ENCODE measurements around the gene LRRK2. TPM values are rescaled to one million over a fixed set of nuclear protein-coding genes. Genes with fewer than 3 reads are reported as not detected.

The LRRK2 gene
- polyA plus RNA-seq, 6 donors from 2014 or later: 5.4 to 12.8 (median 10.7) TPM

DNA sequence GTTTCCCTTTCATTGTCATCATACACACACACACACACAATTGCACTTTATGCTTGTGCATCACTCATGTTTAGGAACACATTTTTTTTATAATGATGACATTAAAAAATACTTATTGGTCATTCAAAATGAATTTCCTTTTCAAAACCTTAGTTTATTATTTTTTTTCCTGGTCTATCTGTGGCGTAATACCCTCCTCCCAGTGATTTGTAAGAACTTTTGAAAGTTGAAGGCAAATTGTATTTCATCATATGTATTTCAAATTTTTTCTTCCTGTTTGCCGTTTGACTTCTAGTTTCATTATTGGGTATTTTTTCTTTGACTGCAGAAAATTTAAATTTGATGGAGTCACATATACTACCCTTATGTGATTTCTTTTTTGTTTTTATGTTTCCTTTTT is 2.5 kb upstream of the LRRK2 start:
- Mint-ChIP-seq H3K27ac (peak overlapping the region in 3 of 6 donors; percentile 10 to 79 (median 13)), H3K9me3 (peaks cover 0 to 2% (median 0%) of the 10 kb centered on the region in 7 donors), H3K27me3 (no peaks in the 10 kb centered on the region), H3K4me1 (peaks cover 35 to 50% (median 48%) of the 10 kb centered on the region in 3 donors), H3K36me3 (no peaks in the 10 kb centered on the region), H3K4me3 (peak overlapping the region in 7 of 8 donors; percentile 9 to 97 (median 85))
- ATAC-seq (ENCODE audit: low read depth in 2 of 2) (no peak), DNase-seq (no peak)

- H3K4me1 Mint-ChIP-seq: peaks cover 46 to 61% (median 58%) of the 10 kb centered on the region in 3 donors
- H3K27me3 Mint-ChIP-seq: no peaks in the 10 kb centered on the region
Measured at GRCh38 chr12:40223646-40224045, 1.2 kb upstream of the LRRK2 start.

DNA sequence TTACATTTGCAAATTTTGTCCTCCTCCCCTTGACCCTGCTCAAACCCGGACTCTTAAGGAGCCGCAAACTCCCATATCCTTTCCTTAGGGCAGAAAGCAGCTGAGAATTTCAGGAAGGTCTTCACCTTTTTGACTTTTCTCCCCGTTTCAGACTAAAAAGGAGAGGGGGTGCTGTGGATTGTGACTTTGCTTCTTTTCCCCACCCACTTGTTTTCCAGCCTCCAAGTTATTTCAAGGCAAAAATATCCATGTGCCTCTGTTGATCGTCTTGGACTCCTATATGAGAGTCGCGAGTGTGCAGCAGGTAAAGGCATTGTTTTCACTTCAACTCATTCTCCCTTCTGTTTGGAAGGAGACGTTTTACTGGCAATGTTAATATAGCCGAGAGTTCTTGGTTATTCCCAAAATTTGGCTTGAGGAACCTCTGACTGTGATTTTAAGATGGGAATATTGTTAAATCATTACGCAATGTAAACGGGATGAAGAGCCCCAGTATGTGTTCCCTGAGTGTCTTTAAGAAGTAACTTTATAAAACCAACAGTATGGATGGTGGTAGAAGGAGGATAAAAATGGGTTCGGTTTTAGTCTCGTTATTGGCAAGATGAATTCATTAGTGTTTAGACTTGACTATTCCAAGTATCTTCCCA is 663 bp downstream of the LRRK2 start:
- peak overlapping the region; percentile 92 to 98 (median 95) for H3K27ac Mint-ChIP-seq
- ATAC-seq (ENCODE audit: low read depth in 2 of 2) (no peak), DNase-seq (no peak)
- peaks cover 0 to 4% (median 0%) of the 10 kb centered on the region in 7 donors for H3K9me3 Mint-ChIP-seq
- peak overlapping the region; percentile 85 to 97 (median 94) for H3K4me3 Mint-ChIP-seq
- H3K27me3 Mint-ChIP-seq: no peaks in the 10 kb centered on the region
- H3K4me1 Mint-ChIP-seq: peaks cover 55 to 67% (median 62%) of the 10 kb centered on the region in 3 donors
- peaks cover 5 to 7% of the 10 kb centered on the region in 2 donors for H3K36me3 Mint-ChIP-seq

More at GRCh38 chr12:40223646-40224045, 1.2 kb upstream of the LRRK2 start:
- DNase-seq (no peak), ATAC-seq (ENCODE audit: low read depth in 2 of 2) (no peak)
- Mint-ChIP-seq H3K4me3 (peak overlapping the region; percentile 85 to 97 (median 94)), H3K9me3 (peaks cover 0 to 4% (median 0%) of the 10 kb centered on the region in 7 donors), H3K27ac (peak overlapping the region; percentile 84 to 98 (median 95)), H3K36me3 (peaks cover 5 to 6% of the 10 kb centered on the region in 2 donors)

GRCh38 chr12:40225984-40226602 is 1.3 kb downstream of the LRRK2 start:
- H3K4me3 Mint-ChIP-seq: peak overlapping the region; percentile 85 to 97 (median 94)
- H3K36me3 Mint-ChIP-seq: peaks cover 5 to 7% of the 10 kb centered on the region in 2 donors
- H3K27me3 Mint-ChIP-seq: no peaks in the 10 kb centered on the region
- peaks cover 60 to 69% (median 65%) of the 10 kb centered on the region in 3 donors for H3K4me1 Mint-ChIP-seq
- H3K27ac Mint-ChIP-seq: peak overlapping the region; percentile 92 to 98 (median 95)
- DNase-seq (peak; percentile 78), ATAC-seq (ENCODE audit: low read depth in 2 of 2) (peak; percentile 63 to 68)
- peaks cover 0 to 4% (median 0%) of the 10 kb centered on the region in 7 donors for H3K9me3 Mint-ChIP-seq

GRCh38 chr12:40226705-40227104 is 1.9 kb downstream of the LRRK2 start:
- Mint-ChIP-seq H3K9me3 (peaks cover 0 to 4% (median 0%) of the 10 kb centered on the region in 7 donors), H3K27ac (peak overlapping the region; percentile 92 to 98 (median 95)), H3K4me3 (peak overlapping the region; percentile 85 to 97 (median 94)), H3K4me1 (peaks cover 60 to 68% (median 63%) of the 10 kb centered on the region in 3 donors), H3K36me3 (peaks cover 5 to 7% of the 10 kb centered on the region in 2 donors), H3K27me3 (no peaks in the 10 kb centered on the region)
- DNase-seq (no peak), ATAC-seq (ENCODE audit: low read depth in 2 of 2) (peak in 1 of 2 donors; percentile 3)

DNA sequence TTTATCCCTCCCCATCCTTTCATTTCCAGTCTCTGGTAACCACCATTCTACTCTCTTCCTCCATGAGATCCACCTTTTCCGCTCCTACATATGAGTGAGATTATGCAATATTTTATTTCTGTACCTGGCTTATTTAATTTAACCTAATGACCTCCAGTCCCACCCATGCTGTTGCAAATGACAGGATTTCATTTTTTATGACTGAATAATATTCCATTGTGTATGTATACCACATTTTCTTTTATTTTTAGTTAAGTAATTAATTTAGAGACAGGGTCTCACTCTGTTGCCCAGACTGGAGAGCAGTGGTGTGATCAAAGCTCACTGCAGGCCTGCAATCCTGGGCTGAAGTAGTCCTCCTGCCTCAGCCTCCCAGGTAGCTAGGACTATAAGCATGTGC is 2.6 kb downstream of the LRRK2 start:
- Mint-ChIP-seq H3K4me1 (peaks cover 63 to 73% (median 67%) of the 10 kb centered on the region in 3 donors), H3K4me3 (peak overlapping the region in 5 of 8 donors; percentile 10 to 96 (median 50)), H3K27ac (peak overlapping the region in 4 of 6 donors; percentile 66 to 98 (median 82)), H3K36me3 (peaks cover 5 to 7% of the 10 kb centered on the region in 2 donors), H3K27me3 (no peaks in the 10 kb centered on the region), H3K9me3 (peaks cover 0 to 4% (median 0%) of the 10 kb centered on the region in 7 donors)
- ATAC-seq (ENCODE audit: low read depth in 2 of 2): no peak
- no peak for DNase-seq

GRCh38 chr12:40228727-40229126 is 3.9 kb downstream of the LRRK2 start:
- no peak for DNase-seq
- Mint-ChIP-seq H3K36me3 (peaks cover 7 to 10% of the 10 kb centered on the region in 2 donors), H3K27ac (peak overlapping the region in 5 of 6 donors; percentile 19 to 95 (median 65)), H3K9me3 (peaks cover 0 to 4% (median 0%) of the 10 kb centered on the region in 7 donors), H3K27me3 (no peaks in the 10 kb centered on the region), H3K4me3 (peak overlapping the region in 5 of 8 donors; percentile 37 to 81 (median 58)), H3K4me1 (peaks cover 56 to 66% (median 66%) of the 10 kb centered on the region in 3 donors)
- no peak for ATAC-seq (ENCODE audit: low read depth in 2 of 2)

- H3K9me3 Mint-ChIP-seq: peaks cover 0 to 4% (median 0%) of the 10 kb centered on the region in 7 donors
- H3K4me3 Mint-ChIP-seq: peak overlapping the region; percentile 8 to 76 (median 68)
- no peak for DNase-seq
- H3K4me1 Mint-ChIP-seq: peaks cover 58 to 69% (median 65%) of the 10 kb centered on the region in 3 donors
- peak overlapping the region; percentile 3 to 86 (median 59) for H3K27ac Mint-ChIP-seq
- H3K27me3 Mint-ChIP-seq: no peaks in the 10 kb centered on the region
- H3K36me3 Mint-ChIP-seq: peaks cover 7 to 12% of the 10 kb centered on the region in 2 donors
- no peak for ATAC-seq (ENCODE audit: low read depth in 2 of 2)
Measured at GRCh38 chr12:40229690-40230651, 5.2 kb downstream of the LRRK2 start.

DNA sequence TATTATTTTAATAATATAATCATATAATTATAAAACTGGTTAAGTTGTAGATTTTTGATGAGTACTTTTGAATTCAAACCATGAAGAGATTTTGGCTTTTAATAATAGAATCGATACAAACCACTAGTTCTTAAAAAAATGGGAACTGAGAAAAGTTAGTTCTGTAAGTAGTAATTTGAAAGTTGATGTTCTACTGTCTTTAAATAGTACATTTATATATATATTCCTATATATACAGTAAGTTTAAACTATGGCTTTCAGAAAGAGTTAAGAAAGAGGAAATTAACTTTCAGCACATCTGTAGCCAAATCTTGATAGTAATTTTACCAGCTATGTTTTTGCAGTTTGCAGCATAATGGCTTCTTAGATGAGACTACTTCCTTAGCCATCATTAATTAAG is 7.8 kb downstream of the LRRK2 start:
- Mint-ChIP-seq H3K4me3 (peak overlapping the region in 7 of 8 donors; percentile 27 to 78 (median 71)), H3K27me3 (no peaks in the 10 kb centered on the region), H3K27ac (peak overlapping the region in 4 of 6 donors; percentile 43 to 84 (median 68)), H3K4me1 (peaks cover 51 to 63% (median 61%) of the 10 kb centered on the region in 3 donors), H3K9me3 (peaks cover 0 to 4% (median 0%) of the 10 kb centered on the region in 7 donors), H3K36me3 (peaks cover 24 to 27% of the 10 kb centered on the region in 2 donors)
- DNase-seq (peak; percentile 16), ATAC-seq (ENCODE audit: low read depth in 2 of 2) (peak; percentile 61 to 64)

GRCh38 chr12:40233741-40234367 is 9.1 kb downstream of the LRRK2 start:
- ATAC-seq (ENCODE audit: low read depth in 2 of 2) (no peak), DNase-seq (no peak)
- Mint-ChIP-seq H3K36me3 (peaks cover 17 to 22% of the 10 kb centered on the region in 2 donors), H3K27me3 (no peaks in the 10 kb centered on the region), H3K9me3 (no peaks in the 10 kb centered on the region), H3K4me1 (peaks cover 49 to 61% (median 58%) of the 10 kb centered on the region in 3 donors), H3K4me3 (peak overlapping the region in 7 of 8 donors; percentile 16 to 78 (median 41)), H3K27ac (peak overlapping the region in 5 of 6 donors; percentile 56 to 81 (median 72))

- Mint-ChIP-seq H3K4me1 (peaks cover 44 to 62% (median 57%) of the 10 kb centered on the region in 3 donors), H3K27me3 (no peaks in the 10 kb centered on the region), H3K9me3 (peaks cover 0 to 2% (median 0%) of the 10 kb centered on the region in 7 donors), H3K27ac (peak overlapping the region in 1 of 6 donors; percentile 7), H3K4me3 (no peak overlapping the region), H3K36me3 (peaks cover 26 to 28% of the 10 kb centered on the region in 2 donors)
- ATAC-seq (ENCODE audit: low read depth in 2 of 2) (no peak), DNase-seq (no peak)
Measured at GRCh38 chr12:40236357-40236850, 11.6 kb downstream of the LRRK2 start.

Measured in naive B cell (primary cell).